ENCODE data around the gene YWHAQ.

DNA sequence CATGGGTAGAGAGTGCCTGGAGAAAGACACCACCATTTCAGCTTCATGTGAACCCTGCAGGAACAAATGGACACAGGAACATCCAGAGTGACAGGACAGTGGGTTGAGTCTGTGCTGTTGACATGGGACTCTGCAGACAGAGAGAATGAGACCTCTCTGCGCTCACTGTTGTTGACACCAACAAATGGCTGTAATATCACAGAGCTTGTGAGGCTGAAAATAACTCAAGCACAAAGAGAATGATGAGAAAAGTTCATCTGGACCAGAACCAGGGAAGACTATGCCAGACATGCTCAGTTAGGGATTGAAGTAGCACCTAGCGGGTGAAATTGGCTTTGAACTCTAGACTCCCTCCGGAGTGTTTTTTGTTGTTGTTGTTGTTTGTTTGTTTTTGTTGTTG lies 37.0 kb upstream of the YWHAQ start:
- TF ChIP-seq POLR2A (IDR thresholded peaks at IDR 0.05) (no peak), EP300 (IDR thresholded peaks at IDR 0.05) (no peak)
